Measurements from ENCODE around the gene SSPN.

The SSPN gene

DNA sequence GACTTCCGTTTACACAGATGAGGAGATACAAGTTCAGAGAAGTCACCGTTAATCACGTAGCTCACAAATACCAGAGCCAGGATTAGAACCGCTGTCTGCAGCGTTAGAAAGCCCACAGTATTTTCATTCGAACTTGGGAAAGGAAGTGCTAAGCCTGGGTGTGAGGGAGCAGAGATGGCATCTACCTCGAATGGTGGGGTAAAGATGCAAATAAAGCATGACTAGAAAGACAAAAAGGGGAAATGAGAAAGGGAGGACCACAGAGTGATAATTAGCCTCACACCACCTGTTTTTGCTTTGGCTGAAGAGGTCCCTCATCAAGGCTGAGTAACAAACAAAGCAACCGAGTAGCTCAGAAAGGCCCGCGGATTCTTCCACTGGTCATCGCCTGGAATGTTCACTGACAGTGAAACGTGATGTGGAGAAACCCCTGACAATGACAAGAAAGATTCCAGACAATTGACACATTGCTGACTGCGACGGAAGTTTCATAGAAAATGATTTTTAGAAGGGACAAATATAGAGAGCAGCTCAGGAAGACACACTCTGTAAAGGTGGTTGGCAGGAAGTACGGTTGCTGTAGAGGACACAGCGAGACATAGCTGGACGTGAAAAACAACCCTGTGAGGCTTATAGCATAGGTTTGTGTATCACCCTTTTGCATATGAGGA lies 39.0 kb upstream of the SSPN start:
- TF ChIP-seq, protein P1, sequence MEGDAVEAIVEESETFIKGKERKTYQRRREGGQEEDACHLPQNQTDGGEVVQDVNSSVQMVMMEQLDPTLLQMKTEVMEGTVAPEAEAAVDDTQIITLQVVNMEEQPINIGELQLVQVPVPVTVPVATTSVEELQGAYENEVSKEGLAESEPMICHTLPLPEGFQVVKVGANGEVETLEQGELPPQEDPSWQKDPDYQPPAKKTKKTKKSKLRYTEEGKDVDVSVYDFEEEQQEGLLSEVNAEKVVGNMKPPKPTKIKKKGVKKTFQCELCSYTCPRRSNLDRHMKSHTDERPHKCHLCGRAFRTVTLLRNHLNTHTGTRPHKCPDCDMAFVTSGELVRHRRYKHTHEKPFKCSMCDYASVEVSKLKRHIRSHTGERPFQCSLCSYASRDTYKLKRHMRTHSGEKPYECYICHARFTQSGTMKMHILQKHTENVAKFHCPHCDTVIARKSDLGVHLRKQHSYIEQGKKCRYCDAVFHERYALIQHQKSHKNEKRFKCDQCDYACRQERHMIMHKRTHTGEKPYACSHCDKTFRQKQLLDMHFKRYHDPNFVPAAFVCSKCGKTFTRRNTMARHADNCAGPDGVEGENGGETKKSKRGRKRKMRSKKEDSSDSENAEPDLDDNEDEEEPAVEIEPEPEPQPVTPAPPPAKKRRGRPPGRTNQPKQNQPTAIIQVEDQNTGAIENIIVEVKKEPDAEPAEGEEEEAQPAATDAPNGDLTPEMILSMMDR (conservative IDR thresholded peaks at IDR 0.05; ENCODE audit: low read depth, low read length): no peak
- DNase-seq (ENCODE audit: low read depth): no peak
- no peak overlapping the region for H3K4me3 ChIP-seq (ENCODE audit: low read length)

DNA sequence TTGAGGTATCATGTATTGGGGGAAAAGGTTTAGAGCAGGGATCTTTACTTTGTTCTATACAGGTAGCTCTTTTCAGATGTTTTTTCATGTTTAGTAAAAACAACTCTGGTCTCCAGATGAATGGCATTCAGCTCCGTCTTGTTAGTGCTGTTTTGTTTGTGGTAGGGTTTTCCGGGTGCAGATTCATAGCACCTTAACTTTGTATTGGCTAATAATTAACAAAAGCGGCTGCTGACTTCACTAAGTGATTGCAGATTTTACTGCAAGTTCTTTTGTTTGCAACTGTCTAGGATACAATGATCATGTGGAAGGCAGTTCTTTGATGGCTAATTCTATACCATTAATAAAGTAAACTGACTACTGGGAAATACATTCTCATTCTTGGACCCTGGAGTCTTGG lies 38.4 kb upstream of the SSPN start:
- TF ChIP-seq, protein P1 (conservative IDR thresholded peaks at IDR 0.05; ENCODE audit: low read depth, low read length): no peak

DNA sequence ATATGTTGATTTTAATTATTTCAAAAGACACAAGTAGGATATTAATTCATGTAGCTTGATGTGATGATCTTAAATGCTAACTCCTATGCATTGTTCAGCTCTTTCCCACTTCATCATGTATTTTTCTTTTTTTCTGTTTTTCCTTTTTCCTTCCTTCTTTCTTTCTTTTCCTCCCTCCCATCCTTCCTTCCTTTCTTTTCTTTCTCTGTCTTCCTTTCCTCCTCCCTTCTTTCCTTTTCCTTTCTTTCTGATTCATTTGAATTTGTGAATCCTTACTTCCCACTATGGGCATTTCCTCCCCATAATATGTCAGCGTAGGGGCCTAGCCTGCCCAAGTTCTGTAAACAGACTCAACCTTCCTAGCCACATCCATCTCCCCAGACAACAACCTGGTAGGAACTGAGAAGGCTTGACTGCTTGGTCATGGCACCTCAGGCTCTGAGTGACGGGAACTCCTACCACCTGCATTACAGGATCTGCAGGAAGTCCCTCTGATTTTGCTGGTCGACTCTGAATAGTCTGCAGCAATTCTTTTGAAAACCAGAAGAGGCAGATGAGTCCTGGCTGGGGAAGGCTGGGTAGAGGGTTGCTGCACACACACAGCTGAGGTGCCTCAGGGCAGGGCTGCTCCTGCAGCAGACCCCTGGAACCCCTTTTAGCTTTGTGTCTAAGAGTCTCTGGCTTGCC lies 37.2 kb upstream of the SSPN start:
- TF ChIP-seq, protein P1 (conservative IDR thresholded peaks at IDR 0.05; ENCODE audit: low read depth, low read length): no peak
- DNase-seq (ENCODE audit: low read depth): no peak
- no peak overlapping the region for H3K4me3 ChIP-seq (ENCODE audit: low read length)

More for the DNA sequence above, 38.4 kb upstream of the SSPN start:
- no peak overlapping the region for H3K4me3 ChIP-seq (ENCODE audit: low read length)
- no peak for DNase-seq (ENCODE audit: low read depth)

DNA sequence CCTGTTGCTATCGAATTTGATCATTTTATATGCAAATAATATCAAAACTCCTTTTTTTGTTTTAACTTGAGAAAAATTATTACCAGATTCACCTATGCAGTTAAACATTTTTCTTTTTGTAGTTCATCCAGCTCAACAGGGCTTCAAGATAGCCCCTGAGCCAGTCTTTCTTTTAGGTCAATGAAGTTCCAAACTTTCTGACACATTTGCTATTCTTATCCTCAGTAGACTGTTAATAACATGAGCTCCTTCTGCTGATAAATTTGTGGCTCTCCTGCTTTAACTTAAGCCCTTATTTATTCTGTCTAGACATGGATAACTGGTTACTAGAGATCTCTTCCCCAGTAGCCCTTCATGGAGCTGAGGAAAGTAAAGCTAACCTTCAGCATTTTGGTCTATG lies 33.2 kb upstream of the SSPN start:
- TF ChIP-seq, protein P1 (conservative IDR thresholded peaks at IDR 0.05; ENCODE audit: low read depth, low read length): no peak
- no peak for DNase-seq (ENCODE audit: low read depth)
- no peak overlapping the region for H3K4me3 ChIP-seq (ENCODE audit: low read length)

GRCh38 chr12:26162905-26163304 lies 32.5 kb upstream of the SSPN start:
- TF ChIP-seq, protein P1 (conservative IDR thresholded peaks at IDR 0.05; ENCODE audit: low read depth, low read length): no peak
- H3K4me3 ChIP-seq (ENCODE audit: low read length): no peak overlapping the region
- DNase-seq (ENCODE audit: low read depth): no peak

- TF ChIP-seq, protein P1 (conservative IDR thresholded peaks at IDR 0.05; ENCODE audit: low read depth, low read length): no peak
- no peak for DNase-seq (ENCODE audit: low read depth)
- no peak overlapping the region for H3K4me3 ChIP-seq (ENCODE audit: low read length)
These were observed 31.3 kb upstream of the SSPN start for GRCh38 chr12:26164118-26164517.

DNA sequence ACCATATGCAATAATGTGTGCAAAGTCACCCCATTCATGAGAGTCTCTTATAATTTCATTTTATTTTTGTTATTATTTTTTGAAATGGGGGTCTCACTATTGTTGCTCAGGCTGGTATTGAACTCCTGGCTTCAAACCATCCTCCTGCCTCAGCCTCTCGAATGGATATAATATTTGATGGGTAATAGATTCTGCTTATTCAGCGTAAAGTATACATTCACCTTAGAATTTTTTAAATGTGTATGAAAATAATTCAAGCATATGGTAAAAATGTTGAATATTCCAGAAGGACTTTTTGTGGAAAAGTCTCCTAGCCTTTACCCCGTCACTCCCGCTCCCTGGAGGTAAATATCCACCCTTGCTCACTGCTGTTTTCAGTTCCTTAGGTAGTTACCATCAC lies 23.4 kb upstream of the SSPN start:
- no peak overlapping the region for H3K4me3 ChIP-seq (ENCODE audit: low read length)
- TF ChIP-seq, protein P1 (conservative IDR thresholded peaks at IDR 0.05; ENCODE audit: low read depth, low read length): no peak
- no peak for DNase-seq (ENCODE audit: low read depth)

Measured in retinal pigment epithelial cell (primary cell).